ENCODE measurements around the gene RNU1-4. TPM values are rescaled to one million over a fixed set of nuclear protein-coding genes. Genes with fewer than 3 reads are reported as not detected.
"Not testable (repeated sequence)": the region's sequence is repeated elsewhere in the genome, so short reads cannot be mapped to it uniquely, and the experiment has no call there.

Gene RNU1-4
- total and polyA plus RNA-seq, 2 experiments from 2014 or later, result not detected

DNA sequence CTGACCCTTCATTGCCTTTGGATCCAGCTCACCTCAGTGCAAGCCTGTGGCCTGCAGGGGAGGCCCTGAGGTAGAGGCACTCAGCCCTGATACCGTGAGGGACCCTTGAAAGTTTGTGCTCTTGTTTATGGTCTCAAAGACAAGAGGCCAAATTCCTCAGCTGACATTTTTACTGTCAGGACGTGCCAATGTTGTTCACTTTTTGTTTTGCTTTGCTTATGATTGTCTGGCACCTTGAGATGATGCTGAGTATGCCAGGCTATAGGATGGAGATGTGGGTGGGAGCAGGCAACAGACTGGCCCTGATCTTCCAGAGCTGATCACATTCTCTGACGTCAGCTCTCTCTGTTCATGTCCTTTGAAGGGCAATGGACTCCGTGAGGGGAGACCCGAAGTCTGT is 36.5 kb downstream of the RNU1-4 start:
- not testable (repeated sequence) for H3K9me2 ChIP-seq (ENCODE audit: insufficient read depth)

DNA sequence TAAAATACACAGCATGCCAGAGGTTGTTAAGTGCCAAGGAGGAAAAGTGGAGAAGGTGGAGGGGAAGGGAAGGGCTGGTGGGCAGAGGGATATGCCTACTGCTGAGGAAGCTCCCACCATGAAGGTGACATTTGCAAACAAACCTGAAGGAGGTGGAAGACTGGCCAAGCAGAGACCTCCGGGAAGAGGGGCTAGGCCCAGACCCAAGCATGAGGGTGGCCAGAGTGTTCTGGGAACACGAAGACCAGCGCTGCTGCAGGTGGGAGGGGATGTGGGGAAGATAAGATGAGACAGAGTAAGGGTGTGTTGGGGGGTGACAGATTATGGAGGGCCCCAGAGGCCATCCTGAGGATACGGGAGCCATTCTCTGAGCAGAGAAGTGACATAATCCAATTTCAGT is 37.5 kb downstream of the RNU1-4 start:
- H3K36me3 ChIP-seq (ENCODE audit: insufficient read depth); DNase-seq (ENCODE audit: low spot score); H3K27ac Mint-ChIP-seq; ATAC-seq; H3K4me3 Mint-ChIP-seq; H3K9me3 Mint-ChIP-seq; H3K79me2 ChIP-seq (replicated peaks; ENCODE audit: insufficient read depth); H3K27ac ChIP-seq (ENCODE audit: low read depth); H3K9me2 ChIP-seq (ENCODE audit: insufficient read depth); H3K4me3 ChIP-seq; H3K4me1 Mint-ChIP-seq; H3K27me3 Mint-ChIP-seq (ENCODE audit: insufficient read depth, low read depth, poor library complexity); H3F3A ChIP-seq (replicated peaks; ENCODE audit: low read depth); H3K27me3 ChIP-seq (ENCODE audit: insufficient read depth); H3K36me3 Mint-ChIP-seq (ENCODE audit: low read depth); H2AFZ ChIP-seq; H3K4me1 ChIP-seq (ENCODE audit: insufficient read depth); H4K20me1 ChIP-seq (replicated peaks; ENCODE audit: insufficient read depth); H3K4me2 ChIP-seq: not testable (repeated sequence)

More for the DNA sequence above, 36.5 kb downstream of the RNU1-4 start:
- not testable (repeated sequence) for H3F3A ChIP-seq (replicated peaks; ENCODE audit: low read depth); H3K27me3 ChIP-seq (ENCODE audit: insufficient read depth); H3K4me1 ChIP-seq (ENCODE audit: insufficient read depth); DNase-seq (ENCODE audit: low spot score); H3K9me3 Mint-ChIP-seq; H3K27ac Mint-ChIP-seq; H3K4me2 ChIP-seq; H3K36me3 Mint-ChIP-seq (ENCODE audit: low read depth); ATAC-seq; H3K27ac ChIP-seq (ENCODE audit: low read depth); H3K4me3 Mint-ChIP-seq; H2AFZ ChIP-seq; H3K4me3 ChIP-seq; H3K27me3 Mint-ChIP-seq (ENCODE audit: insufficient read depth, low read depth, poor library complexity); H3K79me2 ChIP-seq (replicated peaks; ENCODE audit: insufficient read depth); H4K20me1 ChIP-seq (replicated peaks; ENCODE audit: insufficient read depth); H3K36me3 ChIP-seq (ENCODE audit: insufficient read depth)
- H3K4me1 Mint-ChIP-seq, result peaks cover 11% of the 10 kb centered on the region

DNA sequence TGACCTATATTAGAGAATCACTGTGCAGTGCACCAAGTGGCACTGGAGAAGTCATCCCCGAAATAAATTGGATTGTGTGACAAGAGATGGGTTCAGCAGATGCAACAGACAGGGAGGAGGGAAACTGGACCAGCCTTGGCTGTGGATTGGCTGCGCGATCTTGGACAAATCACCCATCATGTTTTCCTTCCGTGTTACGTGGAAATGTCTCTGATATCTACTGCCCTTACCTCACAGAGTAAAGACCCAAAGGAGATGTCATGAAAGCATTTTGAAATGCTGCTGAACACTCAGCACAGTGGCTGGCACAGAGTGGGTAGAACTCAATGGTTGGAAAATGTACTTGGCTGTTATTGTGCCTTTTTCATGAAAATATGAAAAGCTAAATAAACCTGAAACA is 39.2 kb downstream of the RNU1-4 start:
- not testable (repeated sequence) for DNase-seq (ENCODE audit: low spot score); H3K36me3 Mint-ChIP-seq (ENCODE audit: low read depth); H3K4me3 ChIP-seq; H2AFZ ChIP-seq; H3K9me2 ChIP-seq (ENCODE audit: insufficient read depth); H3K4me1 ChIP-seq (ENCODE audit: insufficient read depth); H3F3A ChIP-seq (replicated peaks; ENCODE audit: low read depth); H3K36me3 ChIP-seq (ENCODE audit: insufficient read depth); H3K4me3 Mint-ChIP-seq; H3K27me3 ChIP-seq (ENCODE audit: insufficient read depth); H3K27ac Mint-ChIP-seq; H3K27ac ChIP-seq (ENCODE audit: low read depth); H3K27me3 Mint-ChIP-seq (ENCODE audit: insufficient read depth, low read depth, poor library complexity); H4K20me1 ChIP-seq (replicated peaks; ENCODE audit: insufficient read depth); H3K9me3 Mint-ChIP-seq; H3K4me1 Mint-ChIP-seq; H3K4me2 ChIP-seq; ATAC-seq; H3K79me2 ChIP-seq (replicated peaks; ENCODE audit: insufficient read depth)

DNA sequence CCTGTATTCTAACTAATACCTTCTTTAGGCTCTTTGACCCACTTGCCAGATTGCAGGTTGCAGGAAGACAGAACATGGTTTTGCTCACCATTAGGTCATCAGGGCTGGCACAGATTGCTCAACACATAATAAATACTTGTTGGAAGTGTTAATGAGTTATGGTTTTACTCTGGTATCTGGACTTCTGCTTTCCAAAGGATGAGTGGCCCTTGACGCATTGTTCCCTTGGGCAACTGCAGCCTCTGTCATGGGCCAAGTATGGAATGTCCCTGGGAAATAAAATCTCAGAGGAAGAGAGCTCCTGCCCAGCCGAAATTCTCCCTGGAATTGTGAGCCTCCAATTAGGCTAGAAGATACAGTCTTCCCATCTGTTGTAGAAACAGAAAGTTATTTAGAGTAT is 40.7 kb downstream of the RNU1-4 start:
- H4K20me1 ChIP-seq (replicated peaks; ENCODE audit: insufficient read depth); H3K27me3 ChIP-seq (ENCODE audit: insufficient read depth); H3K27ac Mint-ChIP-seq; H2AFZ ChIP-seq; H3K4me3 ChIP-seq; H3F3A ChIP-seq (replicated peaks; ENCODE audit: low read depth); H3K9me2 ChIP-seq (ENCODE audit: insufficient read depth); H3K36me3 ChIP-seq (ENCODE audit: insufficient read depth); H3K79me2 ChIP-seq (replicated peaks; ENCODE audit: insufficient read depth); H3K36me3 Mint-ChIP-seq (ENCODE audit: low read depth); H3K4me1 ChIP-seq (ENCODE audit: insufficient read depth); H3K27ac ChIP-seq (ENCODE audit: low read depth); H3K27me3 Mint-ChIP-seq (ENCODE audit: insufficient read depth, low read depth, poor library complexity); ATAC-seq; H3K4me1 Mint-ChIP-seq; H3K4me3 Mint-ChIP-seq; H3K4me2 ChIP-seq; DNase-seq (ENCODE audit: low spot score); H3K9me3 Mint-ChIP-seq: not testable (repeated sequence)

DNA sequence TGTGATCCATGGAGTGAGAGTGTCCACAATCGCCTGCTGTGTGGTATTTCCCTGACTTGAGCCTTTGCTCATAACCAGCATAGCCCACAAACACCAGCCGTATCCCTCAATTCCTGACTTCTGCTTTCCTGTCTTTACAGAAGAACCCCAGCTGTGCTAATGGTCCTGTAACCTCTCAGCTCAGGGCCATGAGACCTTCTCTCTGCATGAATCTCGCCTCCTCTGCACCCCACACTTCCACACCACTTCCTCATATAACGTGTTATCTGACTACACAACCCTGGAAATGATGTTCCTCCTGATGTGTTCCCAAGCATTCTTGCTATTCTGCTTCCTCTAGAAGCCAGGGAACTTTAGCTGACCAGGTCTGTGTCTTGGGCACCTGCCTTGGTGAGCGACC is 41.3 kb downstream of the RNU1-4 start:
- H3K27me3 ChIP-seq (ENCODE audit: insufficient read depth); DNase-seq (ENCODE audit: low spot score); H3K27ac ChIP-seq (ENCODE audit: low read depth); H2AFZ ChIP-seq; H3K4me3 Mint-ChIP-seq; ATAC-seq; H3K79me2 ChIP-seq (replicated peaks; ENCODE audit: insufficient read depth); H3K36me3 ChIP-seq (ENCODE audit: insufficient read depth); H3K27ac Mint-ChIP-seq; H3K4me1 ChIP-seq (ENCODE audit: insufficient read depth); H3F3A ChIP-seq (replicated peaks; ENCODE audit: low read depth); H3K27me3 Mint-ChIP-seq (ENCODE audit: insufficient read depth, low read depth, poor library complexity); H3K4me2 ChIP-seq; H4K20me1 ChIP-seq (replicated peaks; ENCODE audit: insufficient read depth); H3K9me2 ChIP-seq (ENCODE audit: insufficient read depth); H3K4me1 Mint-ChIP-seq; H3K4me3 ChIP-seq; H3K9me3 Mint-ChIP-seq; H3K36me3 Mint-ChIP-seq (ENCODE audit: low read depth): not testable (repeated sequence)

DNA sequence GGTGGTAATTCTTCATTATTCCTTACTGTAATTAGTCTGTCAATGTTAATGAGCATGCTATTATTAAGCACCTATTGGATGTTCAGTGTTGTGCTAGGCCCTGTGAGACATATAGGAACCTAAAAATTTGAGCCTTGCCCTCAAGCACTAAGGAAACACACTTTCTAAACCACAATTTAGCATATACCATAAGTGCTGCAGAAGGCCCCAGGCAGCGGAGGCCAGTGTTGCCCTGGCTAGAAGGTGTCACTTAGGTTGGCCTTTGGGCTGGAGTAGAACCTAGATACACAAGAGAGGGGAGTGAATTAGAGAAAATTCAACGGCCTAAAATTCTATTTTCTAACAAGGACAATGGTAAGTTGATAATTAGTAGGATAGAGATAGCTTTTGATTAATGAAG is 44.6 kb downstream of the RNU1-4 start:
- H3K27ac Mint-ChIP-seq; H4K20me1 ChIP-seq (replicated peaks; ENCODE audit: insufficient read depth); ATAC-seq; H3K79me2 ChIP-seq (replicated peaks; ENCODE audit: insufficient read depth); DNase-seq (ENCODE audit: low spot score); H3K4me3 ChIP-seq; H3F3A ChIP-seq (replicated peaks; ENCODE audit: low read depth); H3K9me2 ChIP-seq (ENCODE audit: insufficient read depth); H3K4me1 ChIP-seq (ENCODE audit: insufficient read depth); H3K4me3 Mint-ChIP-seq; H2AFZ ChIP-seq; H3K4me1 Mint-ChIP-seq; H3K27me3 ChIP-seq (ENCODE audit: insufficient read depth); H3K4me2 ChIP-seq; H3K27ac ChIP-seq (ENCODE audit: low read depth); H3K36me3 Mint-ChIP-seq (ENCODE audit: low read depth); H3K27me3 Mint-ChIP-seq (ENCODE audit: insufficient read depth, low read depth, poor library complexity); H3K36me3 ChIP-seq (ENCODE audit: insufficient read depth); H3K9me3 Mint-ChIP-seq: not testable (repeated sequence)

DNA sequence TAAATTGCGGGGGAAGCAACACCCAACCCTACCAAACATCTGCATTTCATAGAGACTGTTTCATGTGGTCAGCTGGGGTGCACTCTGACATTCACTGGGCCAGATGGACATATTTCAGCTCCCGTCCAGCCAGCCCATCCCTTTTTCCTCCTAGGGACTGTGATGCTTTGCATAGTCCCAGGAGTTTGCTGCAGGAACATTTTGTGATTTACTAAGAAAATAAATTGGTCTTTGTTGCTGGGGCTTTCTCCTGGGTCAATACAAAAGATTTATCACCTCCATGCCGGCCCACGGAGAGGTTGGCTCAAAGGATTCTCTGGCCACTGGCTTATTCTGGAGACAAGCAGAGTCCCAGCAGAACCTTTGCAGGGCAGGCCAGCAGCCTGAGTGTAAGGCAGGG is 46.0 kb downstream of the RNU1-4 start:
- not testable (repeated sequence) for H2AFZ ChIP-seq; ATAC-seq; H3K27me3 ChIP-seq (ENCODE audit: insufficient read depth); H3K4me3 Mint-ChIP-seq; H3K27ac ChIP-seq (ENCODE audit: low read depth); DNase-seq (ENCODE audit: low spot score); H3K4me1 ChIP-seq (ENCODE audit: insufficient read depth); H3K79me2 ChIP-seq (replicated peaks; ENCODE audit: insufficient read depth); H3K27me3 Mint-ChIP-seq (ENCODE audit: insufficient read depth, low read depth, poor library complexity); H3K4me2 ChIP-seq; H3K27ac Mint-ChIP-seq; H3F3A ChIP-seq (replicated peaks; ENCODE audit: low read depth); H3K4me1 Mint-ChIP-seq; H3K9me2 ChIP-seq (ENCODE audit: insufficient read depth); H3K36me3 ChIP-seq (ENCODE audit: insufficient read depth); H4K20me1 ChIP-seq (replicated peaks; ENCODE audit: insufficient read depth); H3K4me3 ChIP-seq; H3K36me3 Mint-ChIP-seq (ENCODE audit: low read depth); H3K9me3 Mint-ChIP-seq
